SK-N-SH (cell line): ENCODE results near the gene CETN1.

Source experiments
- CHD2 ChIP-seq: fragments of 150-350 bp; IDR thresholded peaks from 2 replicates; pipeline ENCODE4 v1.6.1; 2018; ENCODE audit warnings: low read length; ENCODE audit not compliant: partially characterized antibody
- CTCF ChIP-seq: fragments of 200-600 bp; sonication (generic); IDR thresholded peaks from 2 replicates; pipeline ENCODE4 v1.6.1; 2017; ENCODE audit warnings: antibody characterized with exemption, mild to moderate bottlenecking, moderate library complexity
- EP300 ChIP-seq, 2 experiments: IDR thresholded peaks; 2 replicates each; pipeline versions ENCODE4 v1.4.0 to v1.6.1; 2012; ENCODE audit warnings: borderline replicate concordance in 1 of 2, low read depth in 1 of 2, low read length in 1 of 2
- EZH2phosphoT487 ChIP-seq: fragments of 200-600 bp; sonication (generic); IDR thresholded peaks from 2 replicates; pipeline ENCODE4 v1.6.1; 2017; ENCODE audit warnings: low read depth, mixed run types, mild to moderate bottlenecking, antibody characterized with exemption, moderate library complexity, borderline replicate concordance
- FOSL2 ChIP-seq: IDR thresholded peaks from 2 replicates; pipeline ENCODE4 v1.4.0; 2012; ENCODE audit warnings: low read depth, mild to moderate bottlenecking, moderate library complexity, borderline replicate concordance
- IRF3 ChIP-seq: fragments of 150-350 bp; IDR thresholded peaks from 2 replicates; pipeline ENCODE4 v1.6.1; 2016; ENCODE audit warnings: mild to moderate bottlenecking, low read depth, low read length
- MAX ChIP-seq: IDR thresholded peaks from 2 replicates; pipeline ENCODE4 v1.4.0; 2012; ENCODE audit warnings: low read depth
- NRF1 ChIP-seq: IDR thresholded peaks from 2 replicates; pipeline ENCODE4 v1.6.1; 2012; ENCODE audit warnings: low read depth, mild to moderate bottlenecking, low read length
- POLR2AphosphoS5 ChIP-seq: IDR thresholded peaks from 2 replicates; pipeline ENCODE4 v1.6.1; 2012; ENCODE audit warnings: low read depth, low read length
- RAD21 ChIP-seq: IDR thresholded peaks from 2 replicates; pipeline ENCODE4 v1.6.1; 2012; ENCODE audit warnings: mild to moderate bottlenecking, low read length
- RFX5 ChIP-seq: IDR thresholded peaks from 2 replicates; pipeline ENCODE4 v1.6.1; 2012; ENCODE audit warnings: mild to moderate bottlenecking, improper control_type of control experiment, low read length
- USF1 ChIP-seq: IDR thresholded peaks from 2 replicates; pipeline ENCODE4 v1.4.0; 2012; ENCODE audit warnings: low read depth, borderline replicate concordance
- USF2 ChIP-seq: fragments of 150-350 bp; IDR thresholded peaks from 2 replicates; pipeline ENCODE4 v1.6.1; 2017; ENCODE audit warnings: antibody characterized with exemption, low read length, low read depth, borderline replicate concordance
- ZBTB33 ChIP-seq: IDR thresholded peaks from 2 replicates; pipeline ENCODE4 v1.4.0; 2012; ENCODE audit warnings: low read depth, borderline replicate concordance

- TF ChIP-seq CTCF: no peak
- TF ChIP-seq USF2: no peak
- TF ChIP-seq NRF1: no peak
- no peak for TF ChIP-seq MAX
- no peak for TF ChIP-seq EP300 (IDR thresholded peaks at IDR 0.05; ENCODE audit: borderline replicate concordance in 1 of 2, low read depth in 1 of 2, low read length in 1 of 2)
- no peak for TF ChIP-seq EZH2phosphoT487
- no peak for TF ChIP-seq IRF3
- no peak for TF ChIP-seq CHD2
- TF ChIP-seq POLR2AphosphoS5: no peak
- TF ChIP-seq USF1: no peak
- no peak for TF ChIP-seq RFX5
- no peak for TF ChIP-seq FOSL2
- TF ChIP-seq RAD21: no peak
- no peak for TF ChIP-seq ZBTB33
These were observed 46.1 kb upstream of the CETN1 start for GRCh38 chr18:533995-534601.
